Measurements from ENCODE around the gene AQP12B.

DNA sequence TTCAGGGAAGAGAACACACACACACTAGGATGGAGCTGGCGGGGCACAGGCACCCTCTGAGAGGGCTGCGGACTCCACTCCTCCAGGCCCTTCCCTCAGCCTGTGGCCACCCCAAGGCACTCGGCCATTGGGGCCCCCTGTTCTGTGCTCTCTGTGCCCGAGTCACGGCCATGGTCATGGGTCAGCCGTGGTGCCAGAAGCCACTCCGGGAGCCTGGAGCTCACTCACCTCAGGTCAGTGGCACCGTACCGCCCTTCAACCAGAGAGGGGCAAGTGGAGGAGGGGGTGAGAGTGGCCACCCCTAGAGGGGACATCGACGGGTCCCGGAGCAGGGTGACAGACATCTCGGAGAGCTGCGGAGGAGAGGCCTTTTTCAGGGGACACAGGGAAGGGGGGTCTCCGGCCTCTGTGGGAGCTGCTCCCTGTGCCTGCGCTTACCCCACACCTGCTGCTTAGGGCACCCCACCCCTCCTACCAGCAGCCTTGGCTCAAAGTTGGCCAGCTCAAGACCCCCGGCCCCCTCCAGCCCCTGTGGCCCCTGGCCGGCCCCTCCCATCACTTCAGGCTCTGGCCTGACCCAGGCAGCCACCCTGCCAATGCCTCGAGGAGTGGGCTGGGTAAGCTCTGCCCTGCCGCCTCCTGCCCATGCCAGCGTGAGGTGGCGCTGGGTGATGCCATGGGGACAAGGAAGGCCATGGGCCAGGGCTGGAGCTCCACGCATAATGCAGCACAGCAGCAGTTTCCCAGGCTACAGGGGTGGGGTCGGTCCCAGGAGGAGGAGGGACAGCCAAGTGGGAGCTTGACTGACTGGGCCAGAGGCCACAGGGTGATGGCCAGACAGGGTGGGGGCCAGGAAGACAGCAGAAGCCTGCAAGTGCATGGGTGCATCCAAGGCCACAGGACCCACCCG lies 38.3 kb upstream of the AQP12B start:
- TF ChIP-seq EZH2 (IDR thresholded peaks at IDR 0.05) (no peak), POLR2AphosphoS5 (IDR thresholded peaks at IDR 0.05; ENCODE audit: borderline replicate concordance, low read depth, low read length) (no peak), FOXP2 (optimal IDR thresholded peaks at IDR 0.05; ENCODE audit: control extremely low read depth, extremely low read length, insufficient read depth) (no peak)
